Lower leg skin (tissue), 3 donors: ENCODE results near the gene XAGE5.
"Not testable (repeated sequence)": the region's sequence is repeated elsewhere in the genome, so short reads cannot be mapped to it uniquely, and the experiment has no call there.

Experiments
- POLR2A ChIP-seq, 2 donors: fragments of 450-650 bp; IDR thresholded peaks; one replicate each; pipeline ENCODE4 v1.6.1; 2016 to 2017; ENCODE audit warnings: antibody characterized with exemption in 2 of 2, mild to moderate bottlenecking in 1 of 2, moderate library complexity in 1 of 2
- TF ChIP-seq, protein P1 (sequence below), 3 donors: fragments of 450-650 bp; IDR thresholded peaks; one replicate each; pipeline ENCODE4 v1.5.1; 2016; ENCODE audit warnings: antibody characterized with exemption in 3 of 3, mild to moderate bottlenecking in 3 of 3, moderate library complexity in 2 of 3

DNA sequence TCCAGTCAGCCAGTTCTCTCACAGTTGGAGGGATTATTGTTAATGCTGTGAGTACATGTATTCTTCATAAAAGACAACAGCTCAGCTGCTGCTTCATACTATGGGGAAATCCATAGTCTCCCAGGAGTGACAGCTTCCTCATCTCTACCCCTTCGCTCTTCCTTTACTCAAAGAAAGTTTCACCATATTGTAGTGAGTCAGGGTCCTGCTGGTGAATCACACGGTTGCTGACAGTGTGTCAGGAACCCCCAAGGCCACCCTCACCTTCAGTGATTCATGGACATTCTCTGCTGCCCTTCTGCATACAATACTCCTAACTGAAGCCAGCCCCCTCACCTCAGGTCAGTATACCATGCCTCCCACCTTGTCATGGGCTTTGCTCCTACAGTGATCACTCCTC lies 6.2 kb upstream of the XAGE5 start:
- TF ChIP-seq, protein P1, sequence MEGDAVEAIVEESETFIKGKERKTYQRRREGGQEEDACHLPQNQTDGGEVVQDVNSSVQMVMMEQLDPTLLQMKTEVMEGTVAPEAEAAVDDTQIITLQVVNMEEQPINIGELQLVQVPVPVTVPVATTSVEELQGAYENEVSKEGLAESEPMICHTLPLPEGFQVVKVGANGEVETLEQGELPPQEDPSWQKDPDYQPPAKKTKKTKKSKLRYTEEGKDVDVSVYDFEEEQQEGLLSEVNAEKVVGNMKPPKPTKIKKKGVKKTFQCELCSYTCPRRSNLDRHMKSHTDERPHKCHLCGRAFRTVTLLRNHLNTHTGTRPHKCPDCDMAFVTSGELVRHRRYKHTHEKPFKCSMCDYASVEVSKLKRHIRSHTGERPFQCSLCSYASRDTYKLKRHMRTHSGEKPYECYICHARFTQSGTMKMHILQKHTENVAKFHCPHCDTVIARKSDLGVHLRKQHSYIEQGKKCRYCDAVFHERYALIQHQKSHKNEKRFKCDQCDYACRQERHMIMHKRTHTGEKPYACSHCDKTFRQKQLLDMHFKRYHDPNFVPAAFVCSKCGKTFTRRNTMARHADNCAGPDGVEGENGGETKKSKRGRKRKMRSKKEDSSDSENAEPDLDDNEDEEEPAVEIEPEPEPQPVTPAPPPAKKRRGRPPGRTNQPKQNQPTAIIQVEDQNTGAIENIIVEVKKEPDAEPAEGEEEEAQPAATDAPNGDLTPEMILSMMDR (IDR thresholded peaks at IDR 0.05) = not testable (repeated sequence)
- TF ChIP-seq POLR2A (IDR thresholded peaks at IDR 0.05) = not testable (repeated sequence)
